Amygdala (tissue), 56 donors: Measurements from ENCODE around the gene ASPN.

Source experiments
- DNase-seq, 56 donors: peaks; one replicate each; lab custom pipeline; 2025; lab: John Stamatoyannopoulos, UW

Gene ASPN

GRCh38 chr9:92506184-92506857 is 24.0 kb upstream of the ASPN start:
- no peak for DNase-seq

GRCh38 chr9:92504881-92505280 is 22.6 kb upstream of the ASPN start:
- DNase-seq = no peak

GRCh38 chr9:92503156-92503555 is 20.9 kb upstream of the ASPN start:
- DNase-seq = no peak

GRCh38 chr9:92501671-92502393 is 19.5 kb upstream of the ASPN start:
- no peak for DNase-seq

- no peak for DNase-seq
Measured at GRCh38 chr9:92500725-92501124, 18.4 kb upstream of the ASPN start.

GRCh38 chr9:92499701-92500100 is 17.4 kb upstream of the ASPN start:
- no peak for DNase-seq

GRCh38 chr9:92496396-92497176 is 14.3 kb upstream of the ASPN start:
- DNase-seq = no peak

- no peak for DNase-seq
Measured at GRCh38 chr9:92494856-92495255, 12.6 kb upstream of the ASPN start.

- no peak for DNase-seq
Measured at GRCh38 chr9:92493749-92494387, 11.6 kb upstream of the ASPN start.

- no peak for DNase-seq
Measured at GRCh38 chr9:92492781-92493401, 10.6 kb upstream of the ASPN start.

- DNase-seq = no peak
Measured at GRCh38 chr9:92488681-92489550, 6.6 kb upstream of the ASPN start.

GRCh38 chr9:92486371-92486770 is 4.1 kb upstream of the ASPN start:
- DNase-seq = no peak

GRCh38 chr9:92484563-92484962 is 2.3 kb upstream of the ASPN start:
- no peak for DNase-seq

GRCh38 chr9:92483627-92484545 is 1.6 kb upstream of the ASPN start:
- DNase-seq = no peak

- DNase-seq = no peak
Measured at GRCh38 chr9:92482805-92483204, 499 bp upstream of the ASPN start.

- DNase-seq = peak in 4 of 56 donors; percentile 8 to 31 (median 17)
Measured at GRCh38 chr9:92480986-92481633, 1.2 kb downstream of the ASPN start.

GRCh38 chr9:92480291-92480771 is 2.0 kb downstream of the ASPN start:
- no peak for DNase-seq

- DNase-seq = no peak
Measured at GRCh38 chr9:92479346-92479745, 3.0 kb downstream of the ASPN start.
